CD4-positive, alpha-beta T cell treated with Interleukin-6 for 4 hours (primary cell): ENCODE measurements around the gene HEPHL1.
"Not testable (repeated sequence)": the region's sequence is repeated elsewhere in the genome, so short reads cannot be mapped to it uniquely, and the experiment has no call there.

Source experiments
- DNase-seq: peaks from one replicate; pipeline ENCODE4 v3.0.0-alpha.2; 2020; ENCODE audit warnings: mixed read lengths

Gene HEPHL1, protein sequence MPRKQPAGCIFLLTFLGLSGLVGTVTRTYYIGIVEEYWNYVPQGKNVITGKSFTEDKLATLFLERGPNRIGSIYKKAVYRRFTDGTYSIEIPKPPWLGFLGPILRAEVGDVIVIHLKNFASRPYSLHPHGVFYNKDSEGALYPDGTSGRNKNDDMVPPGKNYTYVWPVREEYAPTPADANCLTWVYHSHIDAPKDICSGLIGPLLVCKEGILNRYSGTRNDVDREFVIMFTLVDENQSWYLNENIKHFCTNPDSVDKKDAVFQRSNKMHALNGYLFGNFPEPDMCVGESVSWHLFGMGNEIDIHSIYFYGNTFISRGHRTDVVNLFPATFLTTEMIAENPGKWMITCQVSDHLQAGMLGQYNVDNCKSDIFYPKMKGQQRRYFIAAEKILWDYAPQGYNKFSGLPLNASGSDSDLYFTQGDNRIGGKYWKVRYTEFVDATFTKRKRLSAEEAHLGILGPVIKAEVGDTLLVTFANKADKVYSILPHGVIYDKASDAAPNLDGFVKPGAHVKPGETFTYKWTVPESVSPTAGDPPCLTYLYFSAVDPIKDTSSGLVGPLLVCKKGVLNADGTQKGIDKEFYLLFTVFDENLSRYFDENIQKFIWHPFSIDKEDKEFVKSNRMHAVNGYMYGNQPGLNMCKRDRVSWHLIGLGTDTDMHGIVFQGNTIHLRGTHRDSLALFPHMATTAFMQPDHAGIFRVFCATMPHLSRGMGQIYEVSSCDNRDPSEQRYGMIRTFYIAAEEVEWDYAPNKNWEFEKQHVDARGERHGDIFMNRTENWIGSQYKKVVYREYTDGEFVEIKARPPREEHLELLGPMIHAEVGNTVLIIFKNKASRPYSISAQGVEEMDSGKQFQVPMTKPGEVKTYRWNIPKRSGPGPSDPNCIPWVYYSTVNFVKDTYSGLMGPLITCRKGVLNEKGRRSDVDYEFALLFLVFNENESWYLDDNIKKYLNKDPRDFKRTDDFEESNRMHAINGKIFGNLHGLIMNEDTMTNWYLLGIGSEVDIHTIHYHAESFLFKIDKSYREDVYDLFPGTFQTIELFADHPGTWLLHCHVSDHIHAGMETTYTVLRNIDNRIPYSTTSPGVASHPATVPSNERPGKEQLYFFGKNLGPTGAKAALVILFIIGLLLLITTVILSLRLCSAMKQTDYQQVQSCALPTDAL

DNA sequence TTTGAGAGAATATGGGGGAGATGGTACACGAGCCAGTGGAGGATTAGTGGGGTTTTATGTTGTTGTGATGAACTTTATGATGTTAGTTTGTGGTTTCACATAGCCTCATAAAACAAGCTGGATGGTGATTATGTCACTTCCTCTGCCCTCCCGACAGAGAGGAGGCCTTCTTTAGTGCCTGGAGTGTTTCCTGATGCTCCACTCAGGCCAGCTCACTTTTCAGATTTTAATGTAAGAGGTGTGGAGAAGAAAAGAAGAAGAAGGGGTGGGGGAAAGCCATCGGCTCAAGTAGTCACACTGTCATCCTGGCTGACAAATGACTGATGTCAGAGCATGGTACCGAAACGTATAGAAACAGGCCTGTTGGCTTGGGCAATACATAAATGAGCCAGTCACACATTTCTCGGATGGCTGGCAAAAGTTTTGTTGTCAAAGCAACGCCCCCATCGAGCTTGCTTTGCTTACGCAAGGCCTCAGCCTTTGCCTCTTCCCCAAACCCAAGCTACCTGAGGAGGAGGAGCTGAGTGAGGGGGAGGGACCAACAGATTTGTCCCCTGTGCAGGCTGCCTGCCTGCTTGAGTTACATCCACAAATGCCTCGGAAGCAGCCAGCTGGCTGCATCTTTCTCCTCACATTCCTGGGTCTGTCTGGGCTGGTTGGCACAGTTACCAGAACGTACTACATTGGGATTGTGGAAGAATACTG lies at the start of gene HEPHL1:
TSS of gene HEPHL1 (plus strand) at position 578 of the 705 bp plus-strand sequence. CDS start at position 593, 15 bp downstream.
- DNase-seq: no peak

DNA sequence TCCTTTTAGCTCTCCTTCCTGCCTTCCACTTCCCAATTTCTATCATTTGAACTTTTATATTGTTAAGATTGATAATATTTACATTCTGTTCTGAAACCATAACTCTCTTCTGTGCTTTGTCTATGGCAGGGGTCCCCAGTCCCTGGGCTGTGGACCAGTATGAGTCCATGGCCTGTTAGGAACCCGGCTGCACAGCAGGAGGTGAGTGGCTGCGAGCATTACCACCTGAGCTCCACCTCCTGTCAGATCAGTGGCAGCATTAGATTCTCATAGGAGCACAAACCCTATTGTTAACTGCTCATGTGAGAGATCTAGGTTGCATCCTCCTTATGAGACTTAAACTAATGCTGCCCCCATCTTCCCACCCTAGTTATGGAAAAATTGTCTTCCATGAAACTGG lies 48.4 kb upstream of the HEPHL1 start:
- DNase-seq: no peak

DNA sequence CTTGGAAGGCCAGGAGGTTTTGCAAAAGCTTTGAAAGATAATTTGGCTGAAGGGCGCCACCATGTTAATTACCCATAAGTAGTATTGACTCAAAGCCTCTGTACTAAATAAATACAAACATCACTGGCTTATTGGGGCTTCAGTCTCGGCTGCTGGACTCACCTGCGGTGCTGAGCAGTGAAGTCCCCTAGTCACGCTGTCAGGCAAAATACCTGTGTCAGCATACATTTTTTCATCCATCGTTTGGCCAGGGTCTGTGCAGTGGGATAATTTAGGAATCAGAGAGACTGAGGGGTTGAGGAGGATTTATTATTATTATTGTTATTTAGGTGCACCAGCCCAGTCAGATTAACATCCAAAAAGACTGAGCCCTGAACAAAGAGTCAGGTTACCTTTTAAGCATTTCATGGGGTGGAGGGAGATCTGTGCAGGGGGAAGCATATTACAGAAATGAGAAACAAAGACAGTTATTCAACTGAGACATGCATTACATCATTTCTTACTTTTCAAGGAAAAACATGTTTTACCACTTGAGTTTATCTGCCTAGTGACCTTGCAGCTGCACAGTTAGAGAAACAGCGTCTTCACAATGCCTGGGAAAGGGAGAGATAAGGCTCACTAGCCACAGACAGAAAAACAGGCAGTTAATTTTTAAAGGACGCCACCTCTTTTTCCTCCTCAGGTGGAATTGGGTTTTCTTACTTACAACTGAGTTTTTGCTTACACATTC lies 47.7 kb upstream of the HEPHL1 start:
- not testable (repeated sequence) for DNase-seq

DNA sequence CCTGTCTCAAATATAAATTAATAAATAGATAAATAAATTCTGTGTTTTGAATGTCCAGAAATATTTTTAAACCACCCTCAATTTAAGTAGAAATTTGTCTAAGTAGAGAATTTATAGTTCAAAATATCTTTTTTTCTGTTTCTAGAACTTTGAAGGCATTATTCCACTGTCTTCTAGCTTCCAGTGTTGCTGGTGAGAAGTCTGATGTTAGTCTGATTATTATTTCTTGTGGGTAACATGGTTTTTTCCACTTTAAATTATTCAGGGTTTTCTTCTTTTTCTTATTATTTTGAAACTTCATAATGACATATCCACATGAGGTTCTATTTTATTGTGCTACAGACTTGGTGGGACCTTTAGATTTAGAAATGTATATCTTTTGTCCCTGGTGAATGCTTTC lies 46.4 kb upstream of the HEPHL1 start:
- DNase-seq: no peak

DNA sequence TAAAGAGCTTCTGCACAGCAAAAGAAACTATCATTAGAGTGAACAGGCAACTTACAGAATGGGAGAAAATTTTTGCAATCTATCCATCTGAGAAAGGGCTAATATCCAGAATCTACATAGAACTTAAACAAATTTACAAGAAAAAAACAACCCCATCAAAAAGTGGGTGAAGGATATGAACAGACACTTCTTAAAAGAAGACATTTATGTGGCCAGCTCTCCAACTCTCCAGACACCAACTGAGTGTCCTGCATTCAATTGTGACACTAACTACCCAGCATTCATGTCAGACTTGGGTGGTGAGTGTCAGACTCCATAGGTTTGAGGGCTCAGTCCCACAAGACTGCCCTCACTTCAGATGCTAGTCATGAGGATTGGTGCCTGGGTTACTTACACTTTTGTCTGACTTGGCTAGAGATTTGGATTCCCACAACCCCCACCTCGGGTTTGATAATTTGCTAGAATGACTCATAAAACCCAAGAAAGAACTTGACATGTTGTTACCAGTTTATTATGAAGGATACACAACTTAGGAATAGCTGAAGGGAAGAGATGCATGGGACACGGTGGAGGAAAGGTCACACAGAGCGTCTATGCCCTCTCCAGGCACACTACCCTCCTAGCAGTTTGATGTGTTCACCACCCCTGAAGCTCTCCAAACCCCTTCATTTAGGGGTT lies 44.4 kb upstream of the HEPHL1 start:
- not testable (repeated sequence) for DNase-seq

DNA sequence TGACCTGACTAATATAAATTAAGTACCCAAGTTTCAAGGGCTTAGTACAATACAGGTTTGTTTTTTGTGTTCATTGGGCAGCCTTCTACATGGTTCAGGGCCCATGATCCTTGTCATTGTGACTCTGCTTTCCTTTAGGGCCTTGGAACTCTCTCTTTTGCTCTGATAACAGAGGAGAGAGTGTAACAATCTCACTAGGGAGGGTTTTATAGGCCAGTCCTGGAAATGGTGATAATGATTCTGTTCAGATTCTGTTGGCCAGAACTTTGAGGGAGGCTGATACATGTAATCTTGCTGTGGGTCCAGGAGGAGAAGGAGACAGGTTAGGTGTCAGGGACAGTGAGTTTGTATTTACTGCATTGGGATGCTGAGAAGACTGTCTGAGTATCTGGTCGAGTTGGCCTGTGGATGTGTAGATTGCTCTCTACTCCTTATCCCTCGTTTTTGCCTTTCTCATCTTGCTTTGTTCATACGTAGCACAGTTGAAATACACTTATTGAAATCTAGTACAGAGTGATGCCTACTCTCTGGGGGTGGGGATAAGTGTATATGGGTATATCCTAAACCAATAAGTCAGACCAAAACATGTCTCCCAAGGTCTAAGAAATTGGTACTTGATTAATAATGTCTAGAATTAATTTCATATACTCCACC lies 37.5 kb upstream of the HEPHL1 start:
- DNase-seq: no peak

DNA sequence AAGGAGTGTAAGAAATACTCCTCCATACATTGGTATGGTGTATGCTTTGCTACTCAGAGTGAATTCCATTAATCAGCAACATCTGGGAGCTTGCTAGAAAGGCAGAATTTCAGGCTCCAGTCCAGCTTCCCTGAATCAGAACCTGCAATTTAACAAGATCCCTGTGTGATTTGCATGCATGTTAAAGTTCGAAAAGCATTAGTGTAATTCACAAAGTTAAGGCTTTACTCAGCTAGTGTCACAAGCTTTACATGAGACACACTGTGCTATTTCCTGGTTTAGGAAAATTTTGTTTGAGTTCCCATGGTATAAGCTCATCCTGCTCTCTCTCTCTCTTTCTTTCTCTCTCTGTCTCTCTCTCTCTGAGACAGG lies 37.0 kb upstream of the HEPHL1 start:
- no peak for DNase-seq

DNA sequence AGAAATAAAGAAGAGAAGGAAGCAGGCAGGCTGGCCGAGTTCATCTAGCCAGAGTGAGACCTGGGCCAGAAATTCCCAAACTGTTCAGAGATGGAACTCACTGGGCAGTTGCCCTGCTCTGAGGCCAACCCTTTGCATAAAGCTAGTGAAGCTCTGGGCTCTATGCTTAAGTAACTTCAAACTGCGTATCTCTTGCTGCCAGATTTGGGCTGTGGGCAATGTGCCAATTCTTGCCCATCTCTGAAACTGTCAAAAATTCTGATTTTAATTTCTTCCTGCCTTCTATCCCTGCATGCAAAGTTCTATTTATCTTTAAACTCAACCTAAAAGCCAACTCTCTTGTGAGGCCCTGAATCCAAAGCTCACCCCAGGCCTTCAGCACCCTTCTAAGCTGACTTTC lies 36.2 kb upstream of the HEPHL1 start:
- DNase-seq: no peak

DNA sequence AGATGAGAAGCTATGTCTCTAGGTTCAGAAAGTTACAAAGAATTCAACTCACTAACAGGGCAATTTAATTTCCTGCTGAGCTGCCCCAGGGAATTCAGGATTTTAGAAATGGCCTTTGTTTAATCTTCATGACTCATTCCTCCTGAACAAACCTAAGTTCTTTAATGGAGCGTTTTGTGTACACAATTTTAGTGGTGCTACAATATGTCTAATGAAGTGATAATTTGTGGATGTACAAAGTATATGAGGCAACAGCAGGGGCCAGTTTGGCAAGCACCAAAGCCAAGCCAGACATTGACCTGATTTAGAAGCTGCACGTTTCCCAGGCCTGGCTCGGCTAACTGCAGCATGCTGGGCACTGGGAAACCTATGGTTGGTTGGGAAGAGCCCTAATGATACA lies 34.4 kb upstream of the HEPHL1 start:
- no peak for DNase-seq

DNA sequence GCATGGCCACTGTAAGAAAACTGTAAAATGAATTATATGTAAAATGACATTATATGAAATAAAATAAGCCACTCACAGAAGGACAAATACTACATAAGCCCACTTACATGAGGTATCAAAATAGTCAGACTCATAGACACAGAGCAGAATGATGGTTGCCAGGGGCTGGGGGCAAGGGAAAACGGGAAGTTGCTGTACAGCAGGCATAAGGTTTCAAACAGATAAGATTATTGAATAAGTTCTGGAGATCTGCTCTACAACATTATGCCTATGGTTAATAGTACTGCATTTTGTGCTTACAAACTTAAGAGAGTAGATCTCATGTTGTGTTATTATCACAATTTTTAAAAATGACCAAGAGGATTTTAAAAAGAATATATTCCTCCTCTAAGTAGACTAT lies 32.7 kb upstream of the HEPHL1 start:
- DNase-seq: no peak

DNA sequence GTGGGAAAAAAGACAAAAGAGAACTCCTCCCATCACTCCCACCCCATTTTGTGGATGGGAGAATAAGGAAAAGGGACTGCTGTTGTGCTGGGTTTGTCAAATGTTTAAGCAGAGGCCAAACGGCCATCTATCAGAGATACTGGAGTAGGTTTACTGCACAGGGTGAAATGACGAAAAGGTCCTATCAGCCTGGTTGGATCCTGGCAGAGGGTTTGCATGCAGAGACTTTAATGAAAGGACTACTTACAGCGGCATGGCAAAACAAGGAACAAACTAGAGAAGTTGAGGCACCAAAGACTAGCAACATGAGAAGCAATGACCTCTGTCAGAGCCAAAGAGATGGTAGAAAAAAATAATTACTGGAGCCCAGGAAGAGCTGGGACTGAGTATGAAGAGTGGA lies 32.2 kb upstream of the HEPHL1 start:
- DNase-seq: no peak

DNA sequence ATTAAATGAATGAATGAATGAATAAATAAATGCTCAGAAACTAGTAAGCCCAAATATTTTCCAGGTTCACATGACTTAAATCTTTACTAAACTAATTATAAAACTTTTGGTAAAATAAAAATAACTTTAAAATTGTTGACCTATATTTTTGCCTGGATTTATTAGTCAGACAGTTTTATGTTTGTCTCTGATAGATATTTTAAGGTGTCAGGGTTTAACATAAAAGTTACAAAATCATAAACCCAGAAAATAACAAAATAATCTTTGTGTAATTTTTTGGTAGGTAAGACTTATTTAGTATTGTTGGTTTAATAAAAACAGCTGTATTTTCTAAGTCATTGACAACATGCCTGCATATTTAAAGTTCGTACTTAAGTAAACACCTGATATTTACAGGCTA lies 27.4 kb upstream of the HEPHL1 start:
- DNase-seq: no peak

DNA sequence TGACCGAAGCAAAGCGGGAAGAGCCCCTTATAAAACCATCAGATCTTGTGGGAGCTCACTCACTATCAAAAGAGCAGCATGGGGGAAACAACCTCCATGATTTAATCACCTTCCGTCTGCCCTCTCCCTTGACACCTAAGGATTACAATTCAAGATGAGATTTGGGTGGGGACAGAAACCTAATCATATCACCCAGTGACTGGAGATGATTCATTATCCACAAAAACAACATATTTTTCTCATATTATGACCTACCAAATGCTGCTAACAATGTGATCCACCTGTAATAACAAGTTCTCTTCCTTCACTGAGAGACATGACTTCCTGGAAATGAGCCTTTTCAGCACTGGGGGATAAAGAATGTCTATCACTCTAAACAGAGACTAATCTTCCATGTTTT lies 23.4 kb upstream of the HEPHL1 start:
- no peak for DNase-seq

DNA sequence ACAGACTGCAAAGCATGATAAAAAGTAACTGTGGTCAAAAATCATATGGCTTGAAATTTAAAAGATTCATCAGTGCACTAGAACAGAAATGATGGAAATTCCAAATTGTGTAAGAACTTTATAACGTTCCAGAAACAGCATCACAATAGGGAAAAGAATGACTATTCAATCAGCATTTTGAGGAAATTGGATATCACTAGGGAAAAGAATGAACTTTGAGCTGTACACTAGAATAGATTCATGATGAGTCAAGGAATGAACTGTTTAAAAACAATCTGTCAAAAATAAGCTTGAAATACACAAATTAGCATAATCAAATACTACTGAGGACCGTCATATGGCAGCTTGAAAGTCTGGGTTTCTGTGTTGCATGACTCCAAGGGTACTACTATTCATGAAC lies 20.5 kb upstream of the HEPHL1 start:
- no peak for DNase-seq

DNA sequence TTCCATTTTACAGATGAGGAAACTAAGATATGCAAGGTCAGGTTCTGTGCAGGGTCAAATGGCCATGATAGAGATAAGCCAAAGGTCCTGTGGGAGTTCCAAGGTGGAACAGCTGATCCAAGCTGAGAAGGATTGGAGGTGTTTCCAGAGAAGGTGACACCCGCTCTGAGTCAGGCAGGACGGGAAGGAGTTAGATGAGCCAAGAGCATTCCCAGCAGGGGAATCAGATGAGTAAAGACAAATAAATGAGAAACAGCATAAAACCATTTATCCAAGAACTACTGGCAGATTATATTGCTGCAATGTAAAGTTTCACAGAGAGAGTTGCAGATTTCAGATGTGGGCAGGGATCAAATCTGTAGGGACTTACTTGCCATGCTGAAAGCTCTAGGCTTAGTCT lies 18.9 kb upstream of the HEPHL1 start:
- DNase-seq: no peak

DNA sequence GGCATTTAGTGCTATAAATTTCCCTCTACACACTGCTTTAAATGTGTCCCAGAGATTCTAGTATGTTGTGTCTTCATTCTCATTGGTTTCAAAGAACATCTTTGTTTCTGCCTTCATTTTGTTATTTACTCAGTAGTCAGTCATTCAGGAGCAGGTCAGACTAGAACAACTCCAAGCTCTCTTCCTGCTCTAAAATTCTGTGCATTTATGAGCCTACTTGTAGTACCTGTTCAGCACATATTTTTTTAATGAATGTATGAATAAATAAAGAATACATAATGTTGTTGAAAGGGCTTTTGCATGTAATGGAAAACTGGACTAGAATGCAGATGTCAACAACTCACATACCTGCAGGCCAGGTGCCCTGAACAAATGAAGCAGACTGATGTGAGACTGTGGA lies 13.7 kb upstream of the HEPHL1 start:
- DNase-seq: no peak

DNA sequence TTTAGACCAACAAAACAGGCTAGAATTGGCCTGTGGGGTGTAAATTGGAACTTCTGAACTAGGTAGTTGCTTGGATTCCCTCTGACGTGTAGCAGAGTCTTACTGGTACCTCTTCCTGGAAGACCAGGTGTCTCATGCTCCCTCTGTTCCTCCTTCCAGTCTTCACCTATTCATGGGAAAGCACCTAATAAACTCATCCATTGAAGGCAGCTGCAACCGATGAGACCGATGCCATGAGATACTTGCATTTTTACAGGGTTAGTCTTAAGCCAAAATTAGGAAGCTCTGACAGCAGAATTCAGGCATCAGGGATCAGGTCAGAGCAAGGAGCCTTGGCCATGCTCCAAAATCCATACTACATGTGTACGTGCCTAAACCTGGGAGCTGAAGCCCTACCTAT lies 13.2 kb upstream of the HEPHL1 start:
- no peak for DNase-seq

DNA sequence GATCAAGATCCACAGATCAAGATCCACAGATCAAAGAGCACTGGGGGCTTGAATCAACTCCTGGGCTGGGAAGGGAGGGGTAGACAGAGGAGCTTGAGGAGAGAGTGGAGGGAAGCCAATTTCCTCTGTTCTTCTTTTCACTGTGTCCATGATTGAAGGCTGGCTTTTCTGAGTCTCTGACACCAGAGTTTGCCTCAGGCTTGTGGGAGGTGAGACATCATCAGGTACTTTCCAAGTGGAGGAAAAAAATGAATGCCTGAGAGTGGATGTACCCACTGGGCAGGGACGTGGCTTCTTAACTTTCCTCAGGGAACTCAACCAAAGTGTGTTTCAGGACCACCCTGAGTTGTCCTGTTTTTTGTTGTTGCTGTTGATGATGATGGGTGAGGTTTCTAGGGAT lies 11.0 kb upstream of the HEPHL1 start:
- DNase-seq: no peak

DNA sequence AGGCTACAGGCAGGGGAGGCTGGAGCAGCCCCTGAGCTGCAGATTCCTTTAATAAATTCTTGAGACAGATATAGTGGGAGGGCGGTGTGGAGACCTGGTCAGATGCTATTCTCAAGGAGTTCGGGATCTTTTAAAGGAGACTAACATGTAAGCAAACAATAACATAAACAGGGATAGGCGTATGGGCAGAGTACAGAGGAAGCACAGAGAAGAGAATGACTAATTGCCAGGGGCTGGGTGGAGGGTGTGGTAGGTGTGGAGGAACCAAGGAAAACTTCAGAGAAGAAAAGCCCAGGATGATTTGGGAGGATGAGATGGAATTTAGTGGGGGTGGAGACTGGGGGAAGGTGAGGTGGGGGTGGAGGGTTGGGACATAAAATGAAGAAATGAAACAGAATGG lies 9.7 kb upstream of the HEPHL1 start:
- DNase-seq: no peak

DNA sequence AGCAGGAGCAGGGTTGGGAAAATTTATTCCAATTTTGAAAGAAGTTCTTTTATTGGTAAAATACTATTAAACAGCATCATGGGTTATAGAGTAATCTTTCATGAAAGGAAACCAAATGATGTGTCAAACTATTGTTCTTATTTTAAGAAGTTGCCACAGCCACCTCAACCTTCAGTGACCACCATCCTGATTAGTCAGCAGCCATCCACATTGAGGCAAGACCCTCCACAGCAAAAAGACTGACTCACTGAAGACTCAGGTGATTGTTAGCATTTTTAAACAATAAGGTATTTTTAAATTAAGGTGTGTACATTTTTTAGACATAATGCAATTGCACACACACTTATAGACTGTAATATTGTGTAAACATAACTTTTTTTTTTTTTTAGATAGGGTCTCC lies 3.7 kb upstream of the HEPHL1 start:
- no peak for DNase-seq

DNA sequence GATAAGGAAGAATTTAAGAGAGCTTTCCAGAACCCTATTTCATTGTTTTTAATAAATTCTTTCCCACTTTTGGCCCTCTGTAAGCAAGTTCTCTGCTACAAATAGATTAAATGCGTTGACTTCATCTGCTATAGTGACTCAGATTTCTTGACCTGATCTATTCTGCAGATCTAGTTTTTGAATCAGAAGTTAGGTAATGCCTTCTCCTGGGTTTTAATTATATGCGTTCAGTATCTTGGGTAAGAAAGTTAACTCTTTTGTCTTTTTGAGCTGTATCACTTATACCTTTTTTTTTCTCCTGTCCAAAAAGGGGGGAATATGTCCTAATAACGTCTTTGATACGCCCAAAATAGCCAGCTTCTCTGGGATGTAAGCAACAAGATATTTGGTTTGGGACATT lies 2.4 kb upstream of the HEPHL1 start:
- no peak for DNase-seq
